Measurements from ENCODE around the gene GORASP2.

DNA sequence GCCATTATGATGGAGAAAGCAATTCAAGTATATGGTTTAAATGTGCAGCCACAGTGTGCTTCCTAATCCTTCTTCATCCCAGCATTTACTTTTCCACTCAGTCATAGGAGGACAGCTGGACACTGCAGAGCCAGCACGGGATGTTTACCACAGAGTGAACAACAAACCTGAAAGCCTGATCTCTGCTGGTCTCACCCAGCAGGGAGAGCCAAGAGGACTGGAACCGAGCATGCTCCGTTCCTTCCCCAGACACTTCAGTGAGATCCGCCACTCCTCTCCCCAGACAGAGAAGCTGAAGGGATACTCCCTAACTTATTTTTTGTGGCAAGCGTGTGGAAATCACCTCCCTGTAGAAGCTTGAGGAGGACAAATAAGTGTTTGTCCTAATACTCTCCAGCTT is 23.2 kb upstream of the GORASP2 start:
- TF ChIP-seq, protein P1, sequence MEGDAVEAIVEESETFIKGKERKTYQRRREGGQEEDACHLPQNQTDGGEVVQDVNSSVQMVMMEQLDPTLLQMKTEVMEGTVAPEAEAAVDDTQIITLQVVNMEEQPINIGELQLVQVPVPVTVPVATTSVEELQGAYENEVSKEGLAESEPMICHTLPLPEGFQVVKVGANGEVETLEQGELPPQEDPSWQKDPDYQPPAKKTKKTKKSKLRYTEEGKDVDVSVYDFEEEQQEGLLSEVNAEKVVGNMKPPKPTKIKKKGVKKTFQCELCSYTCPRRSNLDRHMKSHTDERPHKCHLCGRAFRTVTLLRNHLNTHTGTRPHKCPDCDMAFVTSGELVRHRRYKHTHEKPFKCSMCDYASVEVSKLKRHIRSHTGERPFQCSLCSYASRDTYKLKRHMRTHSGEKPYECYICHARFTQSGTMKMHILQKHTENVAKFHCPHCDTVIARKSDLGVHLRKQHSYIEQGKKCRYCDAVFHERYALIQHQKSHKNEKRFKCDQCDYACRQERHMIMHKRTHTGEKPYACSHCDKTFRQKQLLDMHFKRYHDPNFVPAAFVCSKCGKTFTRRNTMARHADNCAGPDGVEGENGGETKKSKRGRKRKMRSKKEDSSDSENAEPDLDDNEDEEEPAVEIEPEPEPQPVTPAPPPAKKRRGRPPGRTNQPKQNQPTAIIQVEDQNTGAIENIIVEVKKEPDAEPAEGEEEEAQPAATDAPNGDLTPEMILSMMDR (IDR thresholded peaks at IDR 0.05 in 4 of 5, conservative IDR thresholded peaks at IDR 0.05 in 1 of 5) = no peak
- no peak for TF ChIP-seq POLR2A (IDR thresholded peaks at IDR 0.05)

Measured in gastrocnemius medialis (tissue), 4 donors.